Measurements from ENCODE around the gene BBC3. TPM values are rescaled to one million over a fixed set of nuclear protein-coding genes. Genes with fewer than 3 reads are reported as not detected.

The BBC3 gene
- polyA plus RNA-seq, 1 donor from 2014 or later: 15.6 TPM

DNA sequence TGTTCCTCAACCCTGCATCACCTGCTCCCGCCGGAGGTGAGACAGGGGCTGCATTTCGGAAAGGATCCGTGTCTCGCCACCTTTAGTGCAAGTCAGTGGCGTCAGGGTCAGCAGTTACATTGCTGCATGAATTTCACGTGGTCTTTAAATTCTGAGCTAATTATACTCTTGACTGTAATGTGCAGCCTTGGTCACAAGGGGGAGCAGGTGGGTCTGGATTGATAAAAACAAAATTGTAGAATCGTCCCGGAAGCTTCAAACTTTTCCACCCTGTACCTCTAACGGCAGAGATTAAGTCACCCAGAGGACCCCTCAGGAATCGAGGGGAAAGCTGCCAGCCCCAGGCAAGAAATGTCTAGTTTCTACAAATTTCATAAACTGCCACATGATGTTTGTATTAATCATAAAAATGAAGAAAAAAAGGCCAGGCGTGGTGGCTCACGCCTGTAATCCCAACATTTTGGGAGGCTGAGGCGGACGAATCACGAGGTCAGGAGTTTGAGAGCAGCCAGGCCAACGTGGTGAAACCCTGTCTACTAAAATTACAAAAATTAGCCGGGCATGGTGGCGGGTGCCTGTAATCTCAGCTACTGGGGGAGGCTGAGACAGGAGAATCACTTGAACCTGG, 20.2 kb downstream of the BBC3 start:
- Histone ChIP-seq H2AFZ (ENCODE audit: low read depth, low read length) (no peak overlapping the region), H3K27ac (ENCODE audit: low read length) (no peak overlapping the region), H3K9me2 (ENCODE audit: insufficient read depth, low read length) (no peaks in the 10 kb centered on the region), H3K4me2 (ENCODE audit: low read length) (no peak overlapping the region), H3K9ac (ENCODE audit: low read length) (no peak overlapping the region), H3K36me3 (ENCODE audit: insufficient read depth, low read length) (no peaks in the 10 kb centered on the region), H3K27me3 (ENCODE audit: insufficient read depth, low read depth, low read length) (no peaks in the 10 kb centered on the region), H3K79me2 (replicated peaks; ENCODE audit: insufficient read depth, low read length) (no peaks in the 10 kb centered on the region), H3K9me3 (ENCODE audit: low read length) (no peaks in the 10 kb centered on the region), H3K4me3 (ENCODE audit: low read length) (no peak overlapping the region), H3F3A (ENCODE audit: insufficient read depth, low read length, poor library complexity, severe bottlenecking) (no peaks in the 10 kb centered on the region), H4K20me1 (ENCODE audit: insufficient read depth) (no peaks in the 10 kb centered on the region)
- peak; percentile 91 for TF ChIP-seq SMC3 (conservative IDR thresholded peaks at IDR 0.05; ENCODE audit: poor library complexity)
- no peak for TF ChIP-seq TAF1 (IDR thresholded peaks at IDR 0.05; ENCODE audit: low read depth)
- peak; percentile 80 for TF ChIP-seq RAD21 (conservative IDR thresholded peaks at IDR 0.05)
- TF ChIP-seq, protein P1, sequence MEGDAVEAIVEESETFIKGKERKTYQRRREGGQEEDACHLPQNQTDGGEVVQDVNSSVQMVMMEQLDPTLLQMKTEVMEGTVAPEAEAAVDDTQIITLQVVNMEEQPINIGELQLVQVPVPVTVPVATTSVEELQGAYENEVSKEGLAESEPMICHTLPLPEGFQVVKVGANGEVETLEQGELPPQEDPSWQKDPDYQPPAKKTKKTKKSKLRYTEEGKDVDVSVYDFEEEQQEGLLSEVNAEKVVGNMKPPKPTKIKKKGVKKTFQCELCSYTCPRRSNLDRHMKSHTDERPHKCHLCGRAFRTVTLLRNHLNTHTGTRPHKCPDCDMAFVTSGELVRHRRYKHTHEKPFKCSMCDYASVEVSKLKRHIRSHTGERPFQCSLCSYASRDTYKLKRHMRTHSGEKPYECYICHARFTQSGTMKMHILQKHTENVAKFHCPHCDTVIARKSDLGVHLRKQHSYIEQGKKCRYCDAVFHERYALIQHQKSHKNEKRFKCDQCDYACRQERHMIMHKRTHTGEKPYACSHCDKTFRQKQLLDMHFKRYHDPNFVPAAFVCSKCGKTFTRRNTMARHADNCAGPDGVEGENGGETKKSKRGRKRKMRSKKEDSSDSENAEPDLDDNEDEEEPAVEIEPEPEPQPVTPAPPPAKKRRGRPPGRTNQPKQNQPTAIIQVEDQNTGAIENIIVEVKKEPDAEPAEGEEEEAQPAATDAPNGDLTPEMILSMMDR (IDR thresholded peaks at IDR 0.05; ENCODE audit: poor library complexity, severe bottlenecking): peak; percentile 86

DNA sequence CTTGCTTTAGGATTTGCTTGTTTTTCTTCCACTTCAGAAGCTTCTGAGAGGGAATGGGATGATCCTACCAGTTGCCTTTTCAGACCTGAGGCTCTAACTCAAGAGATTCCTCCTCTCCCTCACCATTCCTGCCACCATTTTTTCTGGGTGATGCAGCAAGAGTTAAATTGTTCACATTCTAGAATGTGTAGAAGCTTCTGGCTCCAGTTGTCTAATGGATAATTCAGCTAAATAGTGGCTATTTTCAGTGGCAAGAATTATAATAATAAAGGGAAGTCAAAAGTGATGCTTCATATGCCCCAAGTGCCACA, 20.9 kb downstream of the BBC3 start:
- Histone ChIP-seq H3F3A (ENCODE audit: insufficient read depth, low read length, poor library complexity, severe bottlenecking) (no peaks in the 10 kb centered on the region), H3K9ac (ENCODE audit: low read length) (no peak overlapping the region), H3K27ac (ENCODE audit: low read length) (no peak overlapping the region), H3K4me3 (ENCODE audit: low read length) (no peak overlapping the region), H3K79me2 (replicated peaks; ENCODE audit: insufficient read depth, low read length) (no peaks in the 10 kb centered on the region), H3K9me3 (ENCODE audit: low read length) (no peaks in the 10 kb centered on the region), H3K9me2 (ENCODE audit: insufficient read depth, low read length) (no peaks in the 10 kb centered on the region), H3K36me3 (ENCODE audit: insufficient read depth, low read length) (no peaks in the 10 kb centered on the region), H4K20me1 (ENCODE audit: insufficient read depth) (no peaks in the 10 kb centered on the region), H3K27me3 (ENCODE audit: insufficient read depth, low read depth, low read length) (no peaks in the 10 kb centered on the region), H2AFZ (ENCODE audit: low read depth, low read length) (no peak overlapping the region), H3K4me2 (ENCODE audit: low read length) (no peak overlapping the region)
- no peak for TF ChIP-seq EZH2 (IDR thresholded peaks at IDR 0.05; ENCODE audit: borderline replicate concordance, insufficient read depth, low read length, poor library complexity, severe bottlenecking)
- TF ChIP-seq RAD21 (conservative IDR thresholded peaks at IDR 0.05): no peak
- TF ChIP-seq SMC3 (conservative IDR thresholded peaks at IDR 0.05; ENCODE audit: poor library complexity): no peak
- TF ChIP-seq EP300 (conservative IDR thresholded peaks at IDR 0.05; ENCODE audit: poor library complexity, severe bottlenecking): no peak
- TF ChIP-seq POLR2AphosphoS5 (IDR thresholded peaks at IDR 0.05): no peak
- TF ChIP-seq, protein P1 (IDR thresholded peaks at IDR 0.05; ENCODE audit: poor library complexity, severe bottlenecking): no peak
- no peak for TF ChIP-seq MXI1 (conservative IDR thresholded peaks at IDR 0.05; ENCODE audit: poor library complexity, severe bottlenecking)
- no peak for TF ChIP-seq TAF1 (IDR thresholded peaks at IDR 0.05; ENCODE audit: low read depth)
- TF ChIP-seq, protein P2, sequence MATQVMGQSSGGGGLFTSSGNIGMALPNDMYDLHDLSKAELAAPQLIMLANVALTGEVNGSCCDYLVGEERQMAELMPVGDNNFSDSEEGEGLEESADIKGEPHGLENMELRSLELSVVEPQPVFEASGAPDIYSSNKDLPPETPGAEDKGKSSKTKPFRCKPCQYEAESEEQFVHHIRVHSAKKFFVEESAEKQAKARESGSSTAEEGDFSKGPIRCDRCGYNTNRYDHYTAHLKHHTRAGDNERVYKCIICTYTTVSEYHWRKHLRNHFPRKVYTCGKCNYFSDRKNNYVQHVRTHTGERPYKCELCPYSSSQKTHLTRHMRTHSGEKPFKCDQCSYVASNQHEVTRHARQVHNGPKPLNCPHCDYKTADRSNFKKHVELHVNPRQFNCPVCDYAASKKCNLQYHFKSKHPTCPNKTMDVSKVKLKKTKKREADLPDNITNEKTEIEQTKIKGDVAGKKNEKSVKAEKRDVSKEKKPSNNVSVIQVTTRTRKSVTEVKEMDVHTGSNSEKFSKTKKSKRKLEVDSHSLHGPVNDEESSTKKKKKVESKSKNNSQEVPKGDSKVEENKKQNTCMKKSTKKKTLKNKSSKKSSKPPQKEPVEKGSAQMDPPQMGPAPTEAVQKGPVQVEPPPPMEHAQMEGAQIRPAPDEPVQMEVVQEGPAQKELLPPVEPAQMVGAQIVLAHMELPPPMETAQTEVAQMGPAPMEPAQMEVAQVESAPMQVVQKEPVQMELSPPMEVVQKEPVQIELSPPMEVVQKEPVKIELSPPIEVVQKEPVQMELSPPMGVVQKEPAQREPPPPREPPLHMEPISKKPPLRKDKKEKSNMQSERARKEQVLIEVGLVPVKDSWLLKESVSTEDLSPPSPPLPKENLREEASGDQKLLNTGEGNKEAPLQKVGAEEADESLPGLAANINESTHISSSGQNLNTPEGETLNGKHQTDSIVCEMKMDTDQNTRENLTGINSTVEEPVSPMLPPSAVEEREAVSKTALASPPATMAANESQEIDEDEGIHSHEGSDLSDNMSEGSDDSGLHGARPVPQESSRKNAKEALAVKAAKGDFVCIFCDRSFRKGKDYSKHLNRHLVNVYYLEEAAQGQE (IDR thresholded peaks at IDR 0.05; ENCODE audit: borderline replicate concordance): no peak

Measured in neural cell (in vitro differentiated cells).